GM06990 (cell line): ENCODE measurements around the gene PRICKLE2.

Experiments
- DNase-seq: peaks from one replicate; pipeline ENCODE4 v3.0.0-alpha.2; 2011; ENCODE audit not compliant: insufficient read length; ENCODE audit errors: extremely low read depth
- H3K27me3 ChIP-seq: replicated peaks from 2 replicates; pipeline ENCODE4 v1.6.0; 2011; ENCODE audit warnings: low read length; ENCODE audit not compliant: control insufficient read depth, insufficient read depth
- H3K36me3 ChIP-seq: 2 replicates; pipeline ENCODE4 v1.5.1; 2011; ENCODE audit warnings: low read length; ENCODE audit not compliant: control insufficient read depth, insufficient read depth
- H3K4me3 ChIP-seq: replicated peaks from 2 replicates; pipeline ENCODE4 v1.5.1; 2011; ENCODE audit warnings: low read depth, mild to moderate bottlenecking, control low read depth, low read length
- TF ChIP-seq, protein P1 (sequence below): IDR thresholded peaks from 2 replicates; pipeline ENCODE4 v1.5.1; 2011; ENCODE audit warnings: low read length, control low read depth, mild to moderate bottlenecking, inconsistent platforms; ENCODE audit not compliant: insufficient read depth, poor library complexity, severe bottlenecking

Gene PRICKLE2

DNA sequence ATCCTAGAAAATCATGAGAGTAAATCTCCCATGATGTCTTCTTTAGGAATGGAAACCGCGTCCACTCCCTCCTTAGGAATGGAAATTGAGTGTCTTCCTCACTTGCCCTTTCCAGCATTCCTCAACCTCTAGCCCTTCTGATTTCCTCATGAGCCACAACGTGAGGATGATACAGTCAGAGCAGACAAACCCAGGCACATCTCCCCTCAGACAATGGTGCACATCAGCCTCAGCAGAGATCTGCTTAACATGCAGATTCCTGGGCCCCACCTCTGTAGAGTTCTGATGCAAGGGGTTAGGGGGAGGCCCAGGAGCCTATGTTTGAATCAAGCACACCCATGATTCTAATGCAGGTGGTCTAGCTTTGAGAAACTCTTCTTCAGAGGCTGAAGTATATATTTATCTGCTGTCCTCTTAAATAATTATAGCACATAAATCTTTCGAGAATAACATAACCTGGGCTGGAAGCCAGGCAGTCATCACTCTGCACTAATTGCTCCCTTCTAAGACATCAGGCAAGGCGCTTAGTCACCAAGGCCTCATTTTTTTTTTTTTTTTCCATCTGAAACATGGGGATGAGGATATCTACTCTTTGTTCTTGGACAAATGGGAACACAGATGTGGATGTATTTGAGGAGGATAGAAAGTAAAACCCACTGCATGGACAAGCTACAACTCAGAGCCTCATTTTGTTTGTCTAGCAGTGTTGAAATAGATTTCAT is 81.7 kb downstream of the PRICKLE2 start:
- Histone ChIP-seq H3K36me3 (no peaks in the 10 kb centered on the region), H3K4me3 (no peak overlapping the region), H3K27me3 (no peaks in the 10 kb centered on the region; the same call in 1 of the 2 replicates)
- no peak for DNase-seq
- TF ChIP-seq, protein P1, sequence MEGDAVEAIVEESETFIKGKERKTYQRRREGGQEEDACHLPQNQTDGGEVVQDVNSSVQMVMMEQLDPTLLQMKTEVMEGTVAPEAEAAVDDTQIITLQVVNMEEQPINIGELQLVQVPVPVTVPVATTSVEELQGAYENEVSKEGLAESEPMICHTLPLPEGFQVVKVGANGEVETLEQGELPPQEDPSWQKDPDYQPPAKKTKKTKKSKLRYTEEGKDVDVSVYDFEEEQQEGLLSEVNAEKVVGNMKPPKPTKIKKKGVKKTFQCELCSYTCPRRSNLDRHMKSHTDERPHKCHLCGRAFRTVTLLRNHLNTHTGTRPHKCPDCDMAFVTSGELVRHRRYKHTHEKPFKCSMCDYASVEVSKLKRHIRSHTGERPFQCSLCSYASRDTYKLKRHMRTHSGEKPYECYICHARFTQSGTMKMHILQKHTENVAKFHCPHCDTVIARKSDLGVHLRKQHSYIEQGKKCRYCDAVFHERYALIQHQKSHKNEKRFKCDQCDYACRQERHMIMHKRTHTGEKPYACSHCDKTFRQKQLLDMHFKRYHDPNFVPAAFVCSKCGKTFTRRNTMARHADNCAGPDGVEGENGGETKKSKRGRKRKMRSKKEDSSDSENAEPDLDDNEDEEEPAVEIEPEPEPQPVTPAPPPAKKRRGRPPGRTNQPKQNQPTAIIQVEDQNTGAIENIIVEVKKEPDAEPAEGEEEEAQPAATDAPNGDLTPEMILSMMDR: no peak

DNA sequence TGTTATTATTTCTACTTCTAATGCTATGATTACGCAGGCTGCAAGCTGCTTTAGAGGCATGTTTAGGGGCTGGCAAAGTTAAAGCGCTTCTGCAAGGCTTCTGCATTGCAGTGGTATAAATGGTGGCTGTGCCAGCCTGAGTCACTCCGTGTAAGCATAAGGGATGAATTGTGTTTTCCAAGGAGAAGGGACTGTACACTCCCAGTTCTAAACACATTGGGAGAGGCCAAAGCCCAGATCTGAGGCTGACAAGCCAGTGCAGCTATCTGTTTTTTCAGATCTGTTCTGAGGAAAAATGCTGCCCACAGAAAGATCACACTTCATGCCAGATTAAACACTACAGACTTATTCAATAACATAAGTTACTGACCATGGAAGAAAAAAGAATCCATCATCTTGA is 83.8 kb downstream of the PRICKLE2 start:
- TF ChIP-seq, protein P1: no peak
- no peak for DNase-seq
- H3K27me3 ChIP-seq: no peaks in the 10 kb centered on the region; the same call in 1 of the 2 replicates
- H3K4me3 ChIP-seq: no peak overlapping the region
- no peaks in the 10 kb centered on the region for H3K36me3 ChIP-seq

DNA sequence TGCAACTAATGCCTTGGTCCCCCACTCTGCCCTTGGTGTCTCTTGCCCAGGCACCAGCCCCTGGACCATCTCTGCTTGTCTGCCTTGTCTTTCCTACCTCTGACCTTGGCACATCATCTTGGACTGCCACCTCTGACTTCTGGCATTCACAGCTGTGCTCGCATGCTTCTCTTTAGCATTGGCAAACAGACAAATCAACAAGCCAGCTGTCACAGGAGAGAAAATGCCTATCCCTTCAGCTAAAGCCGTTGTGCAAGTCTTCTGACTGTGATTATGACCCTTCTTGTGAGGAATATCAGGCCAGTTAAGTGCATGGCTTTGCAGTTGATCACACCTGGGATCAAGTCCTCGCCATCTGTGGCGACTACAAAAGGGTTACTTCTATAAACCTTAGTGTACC is 84.6 kb downstream of the PRICKLE2 start:
- no peak overlapping the region for H3K4me3 ChIP-seq
- H3K36me3 ChIP-seq: no peaks in the 10 kb centered on the region
- no peaks in the 10 kb centered on the region; the same call in 1 of the 2 replicates for H3K27me3 ChIP-seq
- DNase-seq: no peak
- TF ChIP-seq, protein P1: no peak

DNA sequence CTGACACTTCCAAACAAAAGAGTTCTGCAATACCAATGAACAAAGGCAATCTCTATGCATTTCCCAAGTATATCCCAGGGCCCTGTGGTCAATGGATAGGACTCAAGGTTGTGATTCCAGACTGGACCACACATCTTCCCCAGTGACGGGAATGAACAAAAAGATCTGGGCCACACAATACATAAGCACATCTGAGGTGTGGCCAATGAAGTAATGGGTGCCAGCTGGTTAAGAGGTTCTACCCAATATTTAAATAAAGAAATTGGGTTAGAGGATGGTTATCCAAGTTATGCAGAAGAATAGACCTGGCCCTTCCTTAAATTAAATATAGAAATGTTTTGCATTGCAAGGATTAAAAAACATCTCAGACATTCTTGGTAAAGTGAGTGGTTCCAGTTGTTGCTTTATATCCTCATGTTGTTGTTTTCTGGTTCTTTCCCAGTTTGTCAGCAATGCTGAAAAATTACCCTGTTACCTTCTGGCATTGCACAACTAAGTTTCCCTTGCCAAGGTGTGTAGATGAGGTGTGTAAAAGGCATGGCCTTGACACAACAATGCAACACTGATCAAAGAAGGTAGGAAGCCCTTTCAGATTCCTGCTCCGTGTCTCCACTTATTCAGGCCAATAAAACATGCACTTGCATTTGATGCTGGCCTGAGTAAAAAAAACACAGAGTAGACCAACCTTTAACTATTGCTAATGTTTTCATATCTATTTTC is 86.5 kb downstream of the PRICKLE2 start:
- no peak overlapping the region for H3K4me3 ChIP-seq
- H3K36me3 ChIP-seq: no peaks in the 10 kb centered on the region
- H3K27me3 ChIP-seq: no peaks in the 10 kb centered on the region; the same call in 1 of the 2 replicates
- TF ChIP-seq, protein P1: no peak
- no peak for DNase-seq

DNA sequence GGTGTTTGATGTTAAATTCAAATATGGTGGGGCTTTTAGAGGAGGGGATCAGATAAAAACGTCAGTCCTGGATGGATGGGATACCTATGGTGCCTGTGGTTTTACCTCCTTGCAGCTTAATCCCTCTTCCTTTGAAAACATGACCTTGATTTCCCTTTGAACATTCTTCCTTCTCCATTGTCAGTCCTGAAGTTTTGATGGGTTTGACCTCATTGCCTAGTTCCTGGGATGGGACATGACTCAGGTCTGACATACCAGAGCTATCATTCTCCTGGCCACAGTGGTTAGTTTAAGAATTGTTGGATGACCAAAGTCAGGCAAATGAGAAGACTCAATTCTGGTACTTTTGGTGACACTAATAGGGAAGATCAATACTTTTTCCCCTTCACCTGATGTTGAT is 87.2 kb downstream of the PRICKLE2 start:
- TF ChIP-seq, protein P1: no peak
- no peaks in the 10 kb centered on the region; the same call in 1 of the 2 replicates for H3K27me3 ChIP-seq
- no peak for DNase-seq
- no peaks in the 10 kb centered on the region for H3K36me3 ChIP-seq
- no peak overlapping the region for H3K4me3 ChIP-seq
